ENCODE data around the gene IRF7. TPM values are rescaled to one million over a fixed set of nuclear protein-coding genes. Genes with fewer than 3 reads are reported as not detected.
"Not testable (repeated sequence)": the region's sequence is repeated elsewhere in the genome, so short reads cannot be mapped to it uniquely, and the experiment has no call there.

The IRF7 gene
- total RNA-seq, 1 donor from 2014 or later, result 18.9 TPM

DNA sequence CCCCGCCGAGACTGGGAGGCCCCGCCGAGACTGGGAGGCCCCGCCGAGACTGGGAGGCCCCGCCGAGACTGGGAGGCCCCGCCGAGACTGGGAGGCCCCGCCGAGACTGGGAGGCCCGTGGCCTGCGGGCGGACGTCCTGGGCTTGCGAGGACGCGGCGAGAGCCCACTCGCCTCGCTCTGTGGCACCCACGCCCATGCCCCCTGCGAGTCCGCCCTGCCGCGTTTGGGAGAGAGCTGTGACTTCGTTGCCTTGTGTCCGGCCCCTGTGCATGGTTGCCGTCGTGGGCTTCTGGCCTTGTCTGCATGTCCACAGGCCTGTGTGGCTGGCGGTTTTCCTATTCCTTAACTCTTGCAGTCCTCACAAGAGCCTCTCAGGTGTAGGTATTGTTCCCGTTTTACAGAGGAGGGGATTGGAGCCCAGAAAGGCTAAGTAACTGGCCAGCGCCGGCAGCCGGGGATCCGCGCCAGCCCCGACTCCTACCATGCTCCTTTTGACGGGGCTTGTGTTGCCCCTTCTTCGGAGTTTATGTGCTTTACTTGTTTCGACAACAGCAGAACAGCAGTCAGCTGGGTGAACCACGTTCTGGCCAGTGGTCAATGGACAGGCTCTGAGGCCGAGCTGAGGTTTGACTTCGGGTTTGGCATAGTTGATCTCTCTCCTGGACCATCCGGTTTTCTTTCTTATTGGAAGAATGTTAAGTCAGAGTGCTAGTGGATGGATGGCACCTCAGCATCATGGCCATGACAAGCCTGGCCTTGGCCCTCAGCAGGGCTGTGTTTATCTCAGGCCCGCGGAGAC is 38.7 kb downstream of the IRF7 start:
- Histone ChIP-seq H3K4me3 (peak overlapping the region; percentile 75 to 83), H3K9me3 (no peaks in the 10 kb centered on the region), H3K4me1 (peaks cover 56% of the 10 kb centered on the region), H3K27me3 (no peaks in the 10 kb centered on the region), H3K27ac (peak overlapping the region; percentile 84), H3K36me3 (no peaks in the 10 kb centered on the region)
- DNase-seq (ENCODE audit: extremely low spot score in 2 of 2), result no peak
- TF ChIP-seq, protein P1, sequence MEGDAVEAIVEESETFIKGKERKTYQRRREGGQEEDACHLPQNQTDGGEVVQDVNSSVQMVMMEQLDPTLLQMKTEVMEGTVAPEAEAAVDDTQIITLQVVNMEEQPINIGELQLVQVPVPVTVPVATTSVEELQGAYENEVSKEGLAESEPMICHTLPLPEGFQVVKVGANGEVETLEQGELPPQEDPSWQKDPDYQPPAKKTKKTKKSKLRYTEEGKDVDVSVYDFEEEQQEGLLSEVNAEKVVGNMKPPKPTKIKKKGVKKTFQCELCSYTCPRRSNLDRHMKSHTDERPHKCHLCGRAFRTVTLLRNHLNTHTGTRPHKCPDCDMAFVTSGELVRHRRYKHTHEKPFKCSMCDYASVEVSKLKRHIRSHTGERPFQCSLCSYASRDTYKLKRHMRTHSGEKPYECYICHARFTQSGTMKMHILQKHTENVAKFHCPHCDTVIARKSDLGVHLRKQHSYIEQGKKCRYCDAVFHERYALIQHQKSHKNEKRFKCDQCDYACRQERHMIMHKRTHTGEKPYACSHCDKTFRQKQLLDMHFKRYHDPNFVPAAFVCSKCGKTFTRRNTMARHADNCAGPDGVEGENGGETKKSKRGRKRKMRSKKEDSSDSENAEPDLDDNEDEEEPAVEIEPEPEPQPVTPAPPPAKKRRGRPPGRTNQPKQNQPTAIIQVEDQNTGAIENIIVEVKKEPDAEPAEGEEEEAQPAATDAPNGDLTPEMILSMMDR (IDR thresholded peaks at IDR 0.05), result no peak
- TF ChIP-seq POLR2AphosphoS5 (IDR thresholded peaks at IDR 0.05; ENCODE audit: insufficient read depth in 1 of 2, low read depth in 1 of 2) (no peak), POLR2A (IDR thresholded peaks at IDR 0.05) (no peak)
- intact Hi-C loops (cut with DNase I), result no loop called here

DNA sequence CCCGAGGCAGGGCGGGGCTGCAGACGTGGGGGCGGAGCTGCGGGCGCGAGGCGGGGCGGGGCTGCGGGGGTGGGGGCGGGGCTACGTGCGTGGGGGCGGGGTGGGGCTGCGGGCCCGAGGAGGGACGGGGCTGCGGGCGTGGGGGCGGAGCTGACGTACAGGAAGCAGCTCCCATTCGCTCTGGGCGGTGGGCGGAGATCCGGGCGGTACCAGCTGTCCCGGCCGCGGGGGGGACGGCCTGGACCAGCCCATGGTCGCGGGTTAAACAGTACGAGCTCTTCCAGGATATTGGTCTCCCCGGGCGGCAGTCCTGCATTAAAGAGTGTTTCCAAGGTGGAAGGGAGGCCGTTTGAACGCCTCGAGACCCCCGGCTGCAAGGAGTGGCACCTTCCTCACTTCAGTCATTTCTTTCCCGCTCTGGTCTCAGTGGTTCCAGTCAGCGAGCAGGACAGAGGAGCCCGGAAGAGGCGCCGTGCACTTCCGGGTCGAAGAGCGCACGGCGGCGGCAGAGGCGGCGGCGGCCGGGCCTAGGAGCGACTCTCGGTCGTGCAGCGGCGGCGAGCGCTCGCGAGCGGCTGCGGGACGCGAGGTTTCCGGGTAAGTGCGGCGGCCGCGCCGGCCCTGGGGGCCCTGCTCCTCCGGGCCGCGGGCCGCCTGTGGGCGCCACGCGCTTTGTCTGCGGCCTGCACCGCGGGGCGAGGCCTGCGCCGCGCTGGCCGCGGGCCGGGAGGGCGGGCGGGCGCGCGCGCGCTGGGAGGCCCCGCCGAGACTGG is 39.6 kb downstream of the IRF7 start, which contains the start of gene PHRF1:
Gene PHRF1, plus strand, starts transcription at position 475 of the 773 bp plus-strand sequence. CDS start 5,043 bp downstream, outside the sequence.
- DNase-seq (ENCODE audit: extremely low spot score in 2 of 2), result peak in 1 of 2 donors; percentile 97
- Histone ChIP-seq H3K36me3 (no peaks in the 10 kb centered on the region), H3K9me3 (no peaks in the 10 kb centered on the region), H3K4me1 (peaks cover 56% of the 10 kb centered on the region), H3K4me3 (peak within 1 kb of the TSS; percentile 80 to 83), H3K27me3 (no peaks in the 10 kb centered on the region), H3K27ac (peak within 1 kb of the TSS; percentile 84)
- intact Hi-C loops (cut with DNase I), result no loop called here
- TF ChIP-seq POLR2A (IDR thresholded peaks at IDR 0.05), result peak in 1 of 2 donors; percentile 65
- TF ChIP-seq POLR2AphosphoS5 (IDR thresholded peaks at IDR 0.05; ENCODE audit: insufficient read depth in 1 of 2, low read depth in 1 of 2), result peak; percentile 62 to 76
- TF ChIP-seq, protein P1 (IDR thresholded peaks at IDR 0.05), result no peak

DNA sequence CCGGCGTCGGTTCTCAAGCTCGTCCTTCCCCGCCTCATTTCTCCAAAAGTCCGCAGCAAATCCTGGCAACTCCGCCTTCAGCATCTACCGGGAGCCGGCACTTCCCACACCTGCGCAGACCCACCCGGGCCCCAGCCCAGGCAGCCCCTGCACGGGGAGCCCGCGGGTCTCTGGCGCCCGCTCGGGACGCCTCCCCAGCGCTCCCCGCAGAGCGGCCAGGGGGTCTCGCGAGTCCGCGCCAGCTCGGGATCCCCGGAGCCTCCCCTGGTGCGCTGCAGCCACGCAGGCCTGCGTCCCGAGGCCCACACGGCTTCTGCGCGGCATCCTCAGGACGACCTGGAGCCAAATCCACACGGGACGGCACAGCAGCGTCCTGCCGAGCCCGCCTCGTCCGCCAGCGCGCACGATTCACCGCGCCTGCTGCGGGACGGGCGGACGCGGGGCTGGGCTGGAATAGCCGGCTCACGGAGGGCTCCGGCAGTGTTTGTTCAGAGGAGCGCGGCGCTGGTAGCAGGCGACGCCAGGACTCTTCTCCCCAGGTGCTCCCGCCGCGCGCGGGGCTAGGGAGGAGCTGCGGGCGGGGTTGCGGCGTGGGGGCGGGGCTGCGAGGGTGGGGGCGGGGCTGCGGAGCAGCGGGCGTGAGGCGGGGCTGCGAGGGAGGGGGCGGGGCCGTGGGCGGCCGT is 40.3 kb downstream of the IRF7 start:
- Histone ChIP-seq H3K4me1 (peaks cover 53% of the 10 kb centered on the region), H3K36me3 (no peaks in the 10 kb centered on the region), H3K9me3 (no peaks in the 10 kb centered on the region), H3K27ac (peak overlapping the region; percentile 72), H3K27me3 (no peaks in the 10 kb centered on the region), H3K4me3 (peak overlapping the region; percentile 64 to 80)
- intact Hi-C loops (cut with DNase I), result no loop called here
- TF ChIP-seq, protein P1 (IDR thresholded peaks at IDR 0.05), result no peak
- TF ChIP-seq POLR2AphosphoS5 (IDR thresholded peaks at IDR 0.05; ENCODE audit: insufficient read depth in 1 of 2, low read depth in 1 of 2) (peak in 1 of 2 donors; percentile 74), POLR2A (IDR thresholded peaks at IDR 0.05) (no peak)
- no peak for DNase-seq (ENCODE audit: extremely low spot score in 2 of 2)

DNA sequence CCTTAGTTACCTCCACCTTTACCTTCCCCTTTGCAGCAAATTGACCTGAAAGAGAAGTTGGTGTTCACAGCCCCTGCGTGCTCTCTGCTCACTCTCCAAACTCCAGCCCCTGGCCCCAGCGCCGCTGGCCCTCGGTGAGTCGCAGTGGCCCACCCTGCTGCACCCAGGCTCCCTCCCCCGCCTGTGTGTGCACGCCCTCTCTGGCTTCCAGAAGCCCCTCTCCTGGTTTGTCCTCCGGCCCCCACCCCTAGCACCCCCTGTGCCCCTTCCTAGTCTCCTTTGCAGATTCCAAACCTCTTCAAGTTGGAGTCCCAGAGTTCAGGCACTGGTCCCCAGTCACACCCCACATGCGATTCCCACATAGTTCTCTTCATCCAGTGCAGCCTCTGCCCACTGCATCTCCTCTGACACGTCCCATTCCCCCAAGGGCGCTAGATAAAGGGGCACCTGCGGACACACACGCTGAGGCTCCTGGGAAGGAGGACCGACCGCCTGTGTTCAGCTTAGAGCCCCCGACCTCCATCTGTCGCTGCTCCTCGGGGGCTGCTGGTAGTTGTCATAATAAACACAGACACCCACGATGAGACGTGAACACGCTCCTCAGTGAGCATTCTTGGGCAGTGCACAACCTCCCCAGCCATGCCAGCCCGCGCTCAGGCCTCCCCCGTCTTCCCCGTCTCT is 41.0 kb downstream of the IRF7 start:
- H3K4me3 ChIP-seq, result peak overlapping the region; percentile 64 to 80
- no peaks in the 10 kb centered on the region for H3K36me3 ChIP-seq
- no peaks in the 10 kb centered on the region for H3K9me3 ChIP-seq
- no peak for DNase-seq (ENCODE audit: extremely low spot score in 2 of 2)
- H3K27ac ChIP-seq, result peak overlapping the region; percentile 72
- intact Hi-C loops (cut with DNase I), result no loop called here
- H3K4me1 ChIP-seq, result peaks cover 46% of the 10 kb centered on the region
- no peaks in the 10 kb centered on the region for H3K27me3 ChIP-seq
- TF ChIP-seq, protein P1 (IDR thresholded peaks at IDR 0.05), result no peak
- TF ChIP-seq POLR2AphosphoS5 (IDR thresholded peaks at IDR 0.05; ENCODE audit: insufficient read depth in 1 of 2, low read depth in 1 of 2) (no peak), POLR2A (IDR thresholded peaks at IDR 0.05) (no peak)

DNA sequence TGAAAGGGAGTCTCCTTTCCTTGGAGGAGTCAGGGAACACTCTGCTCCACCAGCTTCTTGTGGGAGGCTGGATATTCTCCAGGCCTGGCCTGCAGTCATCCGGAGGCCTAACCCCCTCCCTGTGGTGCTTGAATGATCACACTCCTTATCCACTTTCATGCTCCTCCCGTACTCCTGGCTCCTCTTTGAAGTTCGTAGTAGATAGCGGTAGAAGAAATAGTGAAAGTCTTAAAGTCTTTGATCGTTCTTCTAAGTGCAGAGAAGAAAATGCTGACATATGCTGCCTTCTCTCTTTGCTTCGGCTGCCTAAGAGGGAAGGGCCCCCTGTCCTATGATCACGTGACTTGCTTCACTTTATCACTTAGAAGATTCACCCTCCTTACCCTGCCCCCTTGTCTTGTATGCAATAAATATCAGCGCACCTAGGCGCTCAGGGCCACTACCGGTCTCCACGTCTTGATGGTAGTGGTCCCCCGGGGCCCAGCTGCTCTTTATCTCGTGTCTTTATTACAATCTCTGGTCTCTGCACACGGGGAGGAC is 41.6 kb downstream of the IRF7 start:
- H3K4me3 ChIP-seq; H3K9me3 ChIP-seq; DNase-seq (ENCODE audit: extremely low spot score in 2 of 2); H3K27me3 ChIP-seq; intact Hi-C loops (cut with DNase I); H3K27ac ChIP-seq; H3K36me3 ChIP-seq: not testable (repeated sequence)
- peaks cover 45% of the 10 kb centered on the region for H3K4me1 ChIP-seq

Measured in vagina (tissue), 2 donors.